Stimulated activated CD8-positive, alpha-beta memory T cell treated with anti-CD3 and anti-CD28 coated beads, Interleukin-7, amount 100 ng/mL, for 24 hours (primary cell): ENCODE data around the gene NACC1.
A peak's percentile ranks its signal among the peaks of the same experiment; 100 is the strongest.

Source experiments
- DNase-seq: peaks from one replicate; pipeline ENCODE4 v3.0.0-alpha.2; 2020; ENCODE audit warnings: low read depth

NACC1 gene

GRCh38 chr19:13087795-13088537, 30.1 kb upstream of the NACC1 start:
- no peak for DNase-seq

- no peak for DNase-seq
Observed at GRCh38 chr19:13089139-13089856, 28.8 kb upstream of the NACC1 start.

GRCh38 chr19:13089857-13090507, 28.1 kb upstream of the NACC1 start:
- DNase-seq, result no peak

GRCh38 chr19:13090511-13091231, 27.4 kb upstream of the NACC1 start:
- DNase-seq, result no peak

GRCh38 chr19:13091400-13092157, 26.5 kb upstream of the NACC1 start:
- no peak for DNase-seq

- DNase-seq, result no peak
Observed at GRCh38 chr19:13092158-13092543, 25.9 kb upstream of the NACC1 start.

- DNase-seq, result no peak
Observed at GRCh38 chr19:13092606-13093235, 25.3 kb upstream of the NACC1 start.

- peak; percentile 66 for DNase-seq
Observed at GRCh38 chr19:13093407-13094105, 24.5 kb upstream of the NACC1 start.

DNA sequence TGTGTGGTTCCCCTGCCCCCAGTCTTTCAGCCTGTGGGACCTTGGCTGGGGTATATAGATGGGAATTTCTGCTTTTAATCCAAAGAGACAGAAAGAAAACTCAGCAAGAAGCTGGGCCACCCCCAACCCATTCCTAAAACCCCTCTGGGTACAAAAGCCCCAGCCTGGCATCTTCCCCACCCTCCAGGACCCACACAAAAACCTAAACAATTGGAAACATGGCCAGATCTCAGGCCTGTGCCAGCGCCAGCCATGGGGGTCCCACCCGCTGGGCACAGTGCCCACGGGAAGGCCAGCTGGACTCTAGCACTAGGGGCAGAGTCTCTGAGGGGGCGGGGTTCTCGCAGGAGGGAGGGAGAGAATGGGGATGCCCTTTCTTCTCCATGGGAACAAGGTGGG, 24.0 kb upstream of the NACC1 start:
- no peak for DNase-seq

GRCh38 chr19:13094771-13095392, 23.2 kb upstream of the NACC1 start:
- DNase-seq, result no peak

DNA sequence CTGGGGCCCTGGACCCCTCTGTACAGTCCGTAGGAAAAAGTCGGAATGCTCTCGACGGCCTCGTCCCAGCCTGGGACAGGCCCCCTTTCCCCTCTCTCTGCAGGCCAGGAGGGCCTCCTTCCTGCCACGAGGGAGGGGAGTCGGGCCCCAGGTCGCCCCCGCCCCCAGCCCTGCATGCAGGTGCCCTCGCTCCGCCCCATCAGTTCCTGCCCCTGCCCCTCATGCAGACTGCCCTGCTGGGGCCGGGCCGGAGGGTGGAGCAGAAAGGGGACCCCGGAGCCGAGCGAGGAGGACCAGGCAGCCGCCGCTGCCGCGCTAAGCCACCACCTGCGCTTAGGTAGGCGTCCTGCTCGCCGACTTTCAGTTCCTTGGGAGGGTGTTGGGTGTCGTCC, 22.7 kb upstream of the NACC1 start:
- no peak for DNase-seq

GRCh38 chr19:13095934-13096927, 21.8 kb upstream of the NACC1 start:
- DNase-seq, result no peak

GRCh38 chr19:13097033-13097462, 21.0 kb upstream of the NACC1 start:
- no peak for DNase-seq

DNA sequence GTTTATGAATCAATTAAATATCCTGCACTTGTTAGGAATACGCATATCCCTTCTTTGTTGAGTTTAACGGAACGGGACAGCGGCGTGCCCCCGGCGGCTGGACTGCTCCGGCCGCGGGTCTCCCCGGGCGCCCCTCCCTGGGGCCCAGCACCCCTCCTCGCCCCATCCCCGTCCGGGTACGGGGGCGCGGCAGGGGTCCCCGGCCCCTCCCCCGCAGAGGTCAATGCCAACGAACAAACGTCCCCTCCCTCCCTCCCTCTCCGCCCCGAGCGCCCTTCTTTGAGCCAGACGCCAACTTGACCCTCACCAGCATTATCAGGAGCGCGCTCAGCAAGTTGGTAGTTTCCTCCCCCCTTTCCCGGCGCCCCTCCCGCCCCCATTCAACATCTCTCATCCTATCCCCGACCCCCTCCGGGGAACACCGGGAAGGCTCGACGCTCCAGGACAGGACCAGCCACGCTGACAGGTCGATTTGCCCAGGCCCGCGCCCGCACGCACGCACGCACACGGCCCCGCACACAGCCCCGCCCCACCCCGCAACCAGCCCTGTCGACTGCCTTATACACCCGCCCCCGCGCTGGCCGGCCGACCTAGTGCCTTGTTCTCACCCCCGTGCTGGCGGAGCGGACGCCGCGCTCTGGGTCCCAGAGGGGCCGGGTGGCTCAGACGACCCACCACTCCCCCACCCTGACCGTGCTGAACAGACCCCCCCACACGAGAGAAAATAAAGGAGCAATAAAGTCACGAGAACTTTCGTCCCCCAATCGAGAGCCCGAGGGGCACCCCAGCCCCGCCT, 20.4 kb upstream of the NACC1 start:
- no peak for DNase-seq

DNA sequence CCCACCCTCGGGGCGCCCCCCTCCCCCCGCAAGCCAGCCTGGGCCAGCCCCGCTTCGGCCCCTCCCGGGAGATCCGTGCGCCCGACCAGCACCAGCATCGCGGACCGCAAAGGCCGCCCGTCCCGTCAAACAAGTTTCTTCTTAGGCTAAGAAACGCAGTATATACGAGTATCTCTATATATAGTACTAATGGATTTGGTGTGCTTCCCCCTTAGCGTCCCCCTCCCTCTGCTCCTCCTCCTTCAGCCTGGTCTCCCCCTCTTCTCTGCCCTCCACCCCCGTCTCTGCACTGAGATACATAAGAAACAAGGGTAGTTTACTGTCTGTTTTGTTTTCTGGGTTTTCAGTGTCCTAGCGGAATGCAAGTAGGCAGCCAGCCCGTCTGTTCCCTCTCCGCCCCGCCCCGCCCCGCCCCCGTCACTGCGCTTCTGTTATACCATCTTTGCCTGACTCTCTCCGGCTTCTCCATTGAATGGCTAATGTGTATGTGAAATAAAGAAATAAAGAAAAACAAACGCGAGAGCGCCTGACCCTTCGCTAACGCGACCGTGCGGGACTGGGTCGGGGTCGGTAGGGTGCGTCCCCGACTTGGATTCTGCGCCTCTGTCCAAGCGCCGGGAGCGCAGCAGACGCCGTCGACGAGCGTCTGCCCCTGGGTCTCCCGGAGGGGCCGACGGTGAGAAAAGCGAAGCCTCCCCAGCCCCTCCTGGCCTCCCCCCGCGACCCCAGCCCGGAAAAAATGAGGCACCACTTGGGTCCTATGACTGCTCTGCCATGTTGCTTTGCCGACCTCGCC, 19.6 kb upstream of the NACC1 start:
- no peak for DNase-seq

DNA sequence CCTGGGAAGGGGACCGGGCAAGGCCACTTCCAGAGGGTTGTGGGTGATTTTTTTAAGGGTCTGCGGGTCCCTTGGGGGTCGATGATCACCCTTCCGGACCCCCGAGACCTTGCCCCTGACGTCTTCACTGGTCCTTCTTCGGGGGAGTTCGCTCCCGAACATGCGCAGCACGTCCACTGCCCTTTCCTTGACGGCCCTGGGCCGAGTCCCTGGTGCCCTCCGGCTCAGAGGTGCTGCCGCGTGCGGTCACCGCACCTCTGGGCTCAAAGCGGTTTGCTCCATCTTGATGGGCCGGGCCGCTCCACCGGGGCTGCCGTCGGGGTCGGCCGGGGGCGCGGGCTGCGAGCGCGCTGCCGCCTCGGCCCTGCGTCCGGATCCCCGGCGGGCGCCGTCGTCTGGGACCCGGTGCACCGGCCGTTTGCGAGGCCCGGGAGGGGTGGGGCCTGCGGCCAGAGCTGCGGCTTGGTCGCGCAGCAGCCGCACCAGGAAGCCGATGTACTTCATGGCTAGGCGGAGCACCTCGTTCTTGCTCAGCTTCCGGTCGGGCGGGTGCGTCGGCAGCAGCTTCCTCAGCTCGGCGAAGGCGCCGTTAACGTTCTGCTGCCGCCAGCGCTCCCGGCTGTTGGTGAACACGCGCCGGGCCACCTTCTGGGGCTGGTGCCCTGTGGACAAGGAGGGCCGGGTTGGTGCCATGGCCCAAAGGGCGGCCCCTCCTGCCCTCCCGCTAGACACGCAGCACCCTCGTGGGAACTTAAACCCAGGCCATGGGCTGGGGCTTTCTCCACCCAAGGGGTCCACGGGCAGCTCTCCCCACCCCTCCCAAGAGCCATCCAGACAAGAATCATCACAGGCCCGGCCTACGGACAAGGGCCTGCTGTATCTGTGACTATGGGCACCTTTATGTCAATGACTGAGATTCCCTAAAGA, 18.7 kb upstream of the NACC1 start:
- DNase-seq, result no peak
